ENCODE measurements around the gene DPP6. TPM values are rescaled to one million over a fixed set of nuclear protein-coding genes. Genes with fewer than 3 reads are reported as not detected.

Gene DPP6
- total and polyA plus RNA-seq, 11 donors = 0.05 to 2.9 (median 0.11) TPM; not detected in 3

DNA sequence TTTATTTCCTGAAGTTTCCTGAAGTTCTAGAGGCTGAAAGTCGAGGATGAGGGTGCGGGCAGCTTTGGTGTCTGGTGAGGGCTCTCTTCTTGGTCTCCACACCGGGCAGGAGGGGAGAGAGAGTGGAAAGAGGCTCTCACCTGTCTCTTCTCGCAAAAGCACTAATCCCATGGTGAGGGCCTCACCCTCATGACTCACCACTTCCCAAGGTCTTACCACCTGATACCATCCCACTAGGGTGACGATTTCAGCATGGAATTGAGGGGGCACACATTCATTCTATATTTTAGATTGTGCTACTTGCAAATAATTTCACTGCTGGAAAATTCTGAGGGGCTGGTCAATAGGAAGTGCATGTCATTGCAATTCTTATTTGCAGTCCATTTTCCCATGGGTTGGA lies 292.9 kb downstream of the DPP6 start:
- Histone ChIP-seq H3K27ac (no peak overlapping the region), H3K9me3 (no peaks in the 10 kb centered on the region), H3K4me3 (no peak overlapping the region), H3K4me1 (no peaks in the 10 kb centered on the region), H3K36me3 (no peaks in the 10 kb centered on the region), H3K27me3 (no peaks in the 10 kb centered on the region)
- ATAC-seq (no peak), DNase-seq (no peak)
- no peak for TF ChIP-seq CTCF (IDR thresholded peaks at IDR 0.05)
- no peak for TF ChIP-seq POLR2A (IDR thresholded peaks at IDR 0.05)
- 66 to 81% (median 78%) methylated on average over 5 of the region's 5 CpGs for WGBS, 4 donors
- intact Hi-C loops (cut with DNase I) = no loop called here

- Histone ChIP-seq H3K27me3 (no peaks in the 10 kb centered on the region), H3K4me3 (no peak overlapping the region), H3K27ac (no peak overlapping the region), H3K4me1 (no peaks in the 10 kb centered on the region), H3K36me3 (no peaks in the 10 kb centered on the region), H3K9me3 (peaks cover 0 to 3% (median 0%) of the 10 kb centered on the region in 12 donors)
- DNase-seq = no peak
- intact Hi-C loops (cut with DNase I) = no loop called here
- TF ChIP-seq POLR2A (IDR thresholded peaks at IDR 0.05) (no peak), CTCF (IDR thresholded peaks at IDR 0.05) (no peak)
- ATAC-seq = no peak
- 40 to 48% (median 44%) methylated on average over 3 of the region's 3 CpGs for WGBS, 4 donors
Measured at GRCh38 chr7:154347700-154348266, 295.6 kb downstream of the DPP6 start.

- Histone ChIP-seq H3K9me3 (peaks cover 0 to 9% (median 0%) of the 10 kb centered on the region in 12 donors), H3K4me3 (no peak overlapping the region), H3K27me3 (no peaks in the 10 kb centered on the region), H3K27ac (no peak overlapping the region), H3K4me1 (no peaks in the 10 kb centered on the region), H3K36me3 (no peaks in the 10 kb centered on the region)
- 82 to 91% (median 85%) methylated on average over 6 of the region's 6 CpGs for WGBS, 4 donors
- TF ChIP-seq POLR2A (IDR thresholded peaks at IDR 0.05) (no peak), CTCF (IDR thresholded peaks at IDR 0.05) (no peak)
- intact Hi-C loops (cut with DNase I) = no loop called here
- ATAC-seq (no peak), DNase-seq (no peak)
Measured at GRCh38 chr7:154350892-154351291, 298.7 kb downstream of the DPP6 start.

GRCh38 chr7:154353355-154353767 lies 301.2 kb downstream of the DPP6 start:
- H3K4me1 ChIP-seq = no peaks in the 10 kb centered on the region
- H3K4me3 ChIP-seq = no peak overlapping the region
- ATAC-seq (no peak), DNase-seq (no peak)
- H3K27ac ChIP-seq = no peak overlapping the region
- no peaks in the 10 kb centered on the region for H3K27me3 ChIP-seq
- TF ChIP-seq POLR2A (IDR thresholded peaks at IDR 0.05) (no peak), CTCF (IDR thresholded peaks at IDR 0.05) (no peak)
- 41 to 60% (median 49%) methylated on average over 5 of the region's 5 CpGs for WGBS, 4 donors
- no peaks in the 10 kb centered on the region for H3K36me3 ChIP-seq
- intact Hi-C loops (cut with DNase I) = no loop called here
- peaks cover 0 to 9% (median 0%) of the 10 kb centered on the region in 12 donors for H3K9me3 ChIP-seq

Measured in heart left ventricle (tissue), 16 donors.